ENCODE measurements around the gene FERMT2. TPM values are rescaled to one million over a fixed set of nuclear protein-coding genes. Genes with fewer than 3 reads are reported as not detected.

FERMT2 gene
- total and polyA plus RNA-seq, 11 donors, result 31.2 to 158 (median 104) TPM

GRCh38 chr14:52936437-52936836 is 14.4 kb downstream of the FERMT2 start:
- DNase-seq (no peak), ATAC-seq (no peak)
- H3K9me3 ChIP-seq, result no peaks in the 10 kb centered on the region
- H3K4me3 ChIP-seq, result no peak overlapping the region
- H3K4me1 ChIP-seq, result peaks cover 0 to 95% (median 56%) of the 10 kb centered on the region in 12 donors
- 74 to 89% (median 84%) methylated on average over 1 of the region's 1 CpG for WGBS, 4 donors
- no peaks in the 10 kb centered on the region for H3K27me3 ChIP-seq
- intact Hi-C loops (cut with DNase I), result loop anchor here in 1 of 10 donors (5.0 kb wide), 1 partner anchor 59 kb away; no protein-coding TSS in a partner anchor
- no peaks in the 10 kb centered on the region for H3K36me3 ChIP-seq
- no peak overlapping the region for H3K27ac ChIP-seq
- TF ChIP-seq CTCF (IDR thresholded peaks at IDR 0.05), result no peak
- TF ChIP-seq POLR2A (IDR thresholded peaks at IDR 0.05), result no peak

GRCh38 chr14:52935833-52936232 is 15.0 kb downstream of the FERMT2 start:
- TF ChIP-seq CTCF (IDR thresholded peaks at IDR 0.05) (no peak), POLR2A (IDR thresholded peaks at IDR 0.05) (no peak)
- Histone ChIP-seq H3K36me3 (no peaks in the 10 kb centered on the region), H3K4me1 (peaks cover 0 to 95% (median 56%) of the 10 kb centered on the region in 12 donors), H3K27me3 (no peaks in the 10 kb centered on the region), H3K27ac (peak overlapping the region in 1 of 12 donors; percentile 0), H3K4me3 (no peak overlapping the region), H3K9me3 (no peaks in the 10 kb centered on the region)
- intact Hi-C loops (cut with DNase I), result loop anchor here in 1 of 10 donors (5.0 kb wide), 1 partner anchor 59 kb away; no protein-coding TSS in a partner anchor
- ATAC-seq, result peak in 2 of 4 donors; percentile 15 to 24
- WGBS, 4 donors, result 62 to 70% (median 67%) methylated on average over 3 of the region's 3 CpGs
- no peak for DNase-seq

GRCh38 chr14:52934762-52935161 is 16.1 kb downstream of the FERMT2 start:
- Histone ChIP-seq H3K4me1 (peaks cover 3 to 95% (median 60%) of the 10 kb centered on the region in 12 donors), H3K27ac (no peak overlapping the region), H3K27me3 (no peaks in the 10 kb centered on the region), H3K9me3 (no peaks in the 10 kb centered on the region), H3K36me3 (no peaks in the 10 kb centered on the region), H3K4me3 (no peak overlapping the region)
- intact Hi-C loops (cut with DNase I), result loop anchor here in 1 of 10 donors (5.0 kb wide), 1 partner anchor 57 kb away; no protein-coding TSS in a partner anchor
- ATAC-seq (no peak), DNase-seq (no peak)
- TF ChIP-seq POLR2A (IDR thresholded peaks at IDR 0.05) (no peak), CTCF (IDR thresholded peaks at IDR 0.05) (no peak)
- 64 to 67% (median 66%) methylated on average over 2 of the region's 2 CpGs for WGBS, 4 donors

GRCh38 chr14:52929192-52929807 is 21.6 kb downstream of the FERMT2 start:
- DNase-seq (no peak), ATAC-seq (no peak)
- H3K36me3 ChIP-seq, result no peaks in the 10 kb centered on the region
- TF ChIP-seq POLR2A (IDR thresholded peaks at IDR 0.05), result no peak
- TF ChIP-seq CTCF (IDR thresholded peaks at IDR 0.05), result no peak
- intact Hi-C loops (cut with DNase I), result no loop called here
- H3K4me1 ChIP-seq, result peaks cover 12 to 99% (median 73%) of the 10 kb centered on the region in 12 donors
- 94 to 98% (median 97%) methylated on average over 4 of the region's 4 CpGs for WGBS, 4 donors
- no peak overlapping the region for H3K4me3 ChIP-seq
- no peaks in the 10 kb centered on the region for H3K9me3 ChIP-seq
- H3K27me3 ChIP-seq, result no peaks in the 10 kb centered on the region
- H3K27ac ChIP-seq, result peak overlapping the region in 1 of 12 donors; percentile 39
